DND-41 (cell line): ENCODE results near the gene SLC38A10.
A peak's percentile ranks its signal among the peaks of the same experiment; 100 is the strongest.
"Not testable (repeated sequence)": the region's sequence is repeated elsewhere in the genome, so short reads cannot be mapped to it uniquely, and the experiment has no call there.

ENCODE experiments used
- ATAC-seq: fragments of 200-7000 bp; cut with Tn5 transposase; 3 replicates; pipeline ENCODE4 v1.9.1; 2021; ENCODE audit warnings: low read depth; ENCODE audit not compliant: insufficient read depth
- DNase-seq: peaks from one replicate; pipeline ENCODE4 v3.0.0-alpha.2; 2020
- H2AFZ ChIP-seq: 2 replicates; pipeline ENCODE4 v1.6.0; 2012; ENCODE audit warnings: low read depth, low read length
- H3K27ac ChIP-seq: 2 replicates; pipeline ENCODE4 v1.5.1; 2012; ENCODE audit warnings: low read length, inconsistent platforms
- H3K27me3 ChIP-seq: fragments of 200-600 bp; sonication (generic); 2 replicates; pipeline ENCODE4 v1.6.0; 2012; ENCODE audit warnings: low read length, mild to moderate bottlenecking, inconsistent platforms; ENCODE audit not compliant: insufficient read depth, poor library complexity
- H3K36me3 ChIP-seq: 2 replicates; pipeline ENCODE4 v1.5.1; 2012; ENCODE audit warnings: low read length, inconsistent platforms; ENCODE audit not compliant: insufficient read depth
- H3K4me1 ChIP-seq: 2 replicates; pipeline ENCODE4 v1.5.1; 2012; ENCODE audit warnings: mild to moderate bottlenecking, low read length; ENCODE audit not compliant: insufficient read depth
- H3K4me2 ChIP-seq: 2 replicates; pipeline ENCODE4 v1.6.0; 2012; ENCODE audit warnings: mild to moderate bottlenecking, moderate library complexity, low read length, inconsistent platforms; ENCODE audit not compliant: insufficient read depth
- H3K4me3 ChIP-seq, 2 experiments: fragments of 200-600 bp in 1 of 2; shearing (Covaris generic) in 1 of 2; 2 replicates each; pipeline ENCODE4 v1.5.1; 2012 to 2016; ENCODE audit warnings: inconsistent platforms in 2 of 2, low read length in 2 of 2, mild to moderate bottlenecking in 2 of 2, low read depth in 1 of 2, moderate library complexity in 1 of 2
- H3K79me2 ChIP-seq: 2 replicates; pipeline ENCODE4 v1.6.0; 2012; ENCODE audit warnings: low read length, inconsistent platforms; ENCODE audit not compliant: insufficient read depth
- H3K9ac ChIP-seq: 2 replicates; pipeline ENCODE4 v1.6.0; 2012; ENCODE audit warnings: low read depth, mild to moderate bottlenecking, inconsistent platforms, low read length, moderate library complexity
- H3K9me3 ChIP-seq: 2 replicates; pipeline ENCODE4 v1.5.1; 2012; ENCODE audit warnings: low read length, moderate library complexity, mild to moderate bottlenecking, inconsistent platforms; ENCODE audit not compliant: insufficient read depth, severe bottlenecking
- H4K20me1 ChIP-seq: 2 replicates; pipeline ENCODE4 v1.6.0; 2012; ENCODE audit warnings: low read length; ENCODE audit not compliant: insufficient read depth
- EZH2 ChIP-seq: IDR thresholded peaks from 3 replicates; pipeline ENCODE4 v1.6.1; 2012; ENCODE audit warnings: borderline replicate concordance, low read depth, mild to moderate bottlenecking, moderate library complexity, low read length, inconsistent platforms; ENCODE audit not compliant: severe bottlenecking
- TF ChIP-seq, protein P1 (sequence below): IDR thresholded peaks from 2 replicates; pipeline ENCODE4 v1.5.1; 2012; ENCODE audit warnings: borderline replicate concordance, low read length, moderate library complexity, mild to moderate bottlenecking; ENCODE audit not compliant: poor library complexity, severe bottlenecking; ENCODE audit errors: extremely low read depth

Gene SLC38A10

DNA sequence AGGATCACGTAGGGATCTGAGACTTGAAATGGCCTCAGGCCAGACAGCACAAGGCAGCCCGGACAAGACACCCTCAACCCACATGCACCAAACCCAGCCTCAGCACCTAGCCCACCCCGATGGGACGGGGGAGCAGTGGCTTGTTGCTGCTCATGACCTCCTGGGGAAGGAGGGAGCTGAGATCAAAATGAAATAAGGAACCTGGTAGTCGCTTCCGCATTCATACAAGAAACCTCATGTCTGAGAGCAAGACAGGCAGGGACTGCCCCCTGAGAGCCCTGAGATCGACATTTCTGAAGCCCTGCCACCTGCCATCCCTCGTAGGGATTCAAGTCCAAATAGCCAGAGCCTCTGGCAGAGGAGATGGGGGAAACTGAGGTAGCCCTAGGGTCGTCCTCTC, 66.7 kb downstream of the SLC38A10 start:
- Histone ChIP-seq H2AFZ (no peak overlapping the region), H4K20me1 (peaks cover 7% of the 10 kb centered on the region), H3K9me3 (no peaks in the 10 kb centered on the region), H3K4me3 (no peak overlapping the region), H3K27ac (no peak overlapping the region), H3K36me3 (peaks cover 47% of the 10 kb centered on the region), H3K4me1 (peaks cover 5% of the 10 kb centered on the region), H3K4me2 (no peak overlapping the region), H3K79me2 (no peaks in the 10 kb centered on the region), H3K9ac (no peak overlapping the region), H3K27me3 (no peaks in the 10 kb centered on the region)
- no peak for ATAC-seq
- no peak for DNase-seq
- TF ChIP-seq EZH2, result no peak
- TF ChIP-seq, protein P1, sequence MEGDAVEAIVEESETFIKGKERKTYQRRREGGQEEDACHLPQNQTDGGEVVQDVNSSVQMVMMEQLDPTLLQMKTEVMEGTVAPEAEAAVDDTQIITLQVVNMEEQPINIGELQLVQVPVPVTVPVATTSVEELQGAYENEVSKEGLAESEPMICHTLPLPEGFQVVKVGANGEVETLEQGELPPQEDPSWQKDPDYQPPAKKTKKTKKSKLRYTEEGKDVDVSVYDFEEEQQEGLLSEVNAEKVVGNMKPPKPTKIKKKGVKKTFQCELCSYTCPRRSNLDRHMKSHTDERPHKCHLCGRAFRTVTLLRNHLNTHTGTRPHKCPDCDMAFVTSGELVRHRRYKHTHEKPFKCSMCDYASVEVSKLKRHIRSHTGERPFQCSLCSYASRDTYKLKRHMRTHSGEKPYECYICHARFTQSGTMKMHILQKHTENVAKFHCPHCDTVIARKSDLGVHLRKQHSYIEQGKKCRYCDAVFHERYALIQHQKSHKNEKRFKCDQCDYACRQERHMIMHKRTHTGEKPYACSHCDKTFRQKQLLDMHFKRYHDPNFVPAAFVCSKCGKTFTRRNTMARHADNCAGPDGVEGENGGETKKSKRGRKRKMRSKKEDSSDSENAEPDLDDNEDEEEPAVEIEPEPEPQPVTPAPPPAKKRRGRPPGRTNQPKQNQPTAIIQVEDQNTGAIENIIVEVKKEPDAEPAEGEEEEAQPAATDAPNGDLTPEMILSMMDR, result no peak

DNA sequence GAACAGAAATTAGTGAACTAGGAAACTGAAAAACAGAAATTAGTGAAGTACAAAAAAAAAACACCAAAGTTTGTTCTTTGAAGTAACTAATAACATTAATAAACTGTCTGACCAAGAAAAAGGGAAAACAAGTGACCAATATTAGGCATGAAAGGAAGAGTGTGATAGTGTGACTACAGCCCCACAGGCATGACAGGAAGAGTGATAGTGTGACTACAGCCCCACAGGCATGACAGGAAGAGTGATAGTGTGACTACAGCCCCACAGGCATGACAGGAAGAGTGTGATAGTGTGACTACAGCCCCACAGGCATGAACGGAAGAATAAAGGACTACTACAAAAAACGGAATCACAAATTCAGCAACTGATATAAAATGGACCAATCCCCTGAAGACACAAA, 67.5 kb downstream of the SLC38A10 start:
- ATAC-seq, H3K4me1 ChIP-seq, DNase-seq, H3K27me3 ChIP-seq, H3K9ac ChIP-seq, H2AFZ ChIP-seq, H4K20me1 ChIP-seq, H3K27ac ChIP-seq, H3K4me3 ChIP-seq, H3K4me2 ChIP-seq, H3K9me3 ChIP-seq, H3K79me2 ChIP-seq: not testable (repeated sequence)
- peaks cover 39% of the 10 kb centered on the region for H3K36me3 ChIP-seq

DNA sequence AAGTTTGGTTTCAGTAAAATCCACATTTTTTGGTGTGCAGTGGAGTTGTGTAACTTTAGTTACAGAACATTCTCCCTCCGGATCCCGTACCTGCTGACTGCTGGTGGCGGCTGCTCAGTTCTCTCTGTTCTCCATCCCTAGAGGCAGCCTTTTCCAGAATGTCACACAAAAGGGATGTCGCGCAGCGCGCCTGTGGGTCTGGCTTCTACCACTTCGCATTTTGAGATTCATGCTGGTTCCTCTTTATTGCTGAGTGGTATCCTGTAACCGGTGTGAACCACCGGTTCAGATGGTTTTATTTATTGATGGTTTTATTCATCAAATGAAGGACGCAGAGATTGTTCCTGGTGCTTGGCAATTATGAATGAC, 71.4 kb downstream of the SLC38A10 start:
- no peak for DNase-seq
- peak overlapping the region in 1 of 2 experiments; percentile 50; a peak in 1 of 4 replicates for H3K4me3 ChIP-seq
- TF ChIP-seq, protein P1, result no peak
- TF ChIP-seq EZH2, result no peak
- peak overlapping the region; percentile 49 for H3K9ac ChIP-seq
- ATAC-seq, result no peak
- H4K20me1 ChIP-seq, result peaks cover 18% of the 10 kb centered on the region
- H3K27me3 ChIP-seq, result no peaks in the 10 kb centered on the region
- peak overlapping the region; percentile 94 for H2AFZ ChIP-seq
- peaks cover 26% of the 10 kb centered on the region for H3K4me1 ChIP-seq
- peaks cover 18% of the 10 kb centered on the region for H3K79me2 ChIP-seq
- no peaks in the 10 kb centered on the region for H3K9me3 ChIP-seq
- peaks cover 19% of the 10 kb centered on the region for H3K36me3 ChIP-seq
- no peak overlapping the region for H3K27ac ChIP-seq
- H3K4me2 ChIP-seq, result peak overlapping the region; percentile 69

DNA sequence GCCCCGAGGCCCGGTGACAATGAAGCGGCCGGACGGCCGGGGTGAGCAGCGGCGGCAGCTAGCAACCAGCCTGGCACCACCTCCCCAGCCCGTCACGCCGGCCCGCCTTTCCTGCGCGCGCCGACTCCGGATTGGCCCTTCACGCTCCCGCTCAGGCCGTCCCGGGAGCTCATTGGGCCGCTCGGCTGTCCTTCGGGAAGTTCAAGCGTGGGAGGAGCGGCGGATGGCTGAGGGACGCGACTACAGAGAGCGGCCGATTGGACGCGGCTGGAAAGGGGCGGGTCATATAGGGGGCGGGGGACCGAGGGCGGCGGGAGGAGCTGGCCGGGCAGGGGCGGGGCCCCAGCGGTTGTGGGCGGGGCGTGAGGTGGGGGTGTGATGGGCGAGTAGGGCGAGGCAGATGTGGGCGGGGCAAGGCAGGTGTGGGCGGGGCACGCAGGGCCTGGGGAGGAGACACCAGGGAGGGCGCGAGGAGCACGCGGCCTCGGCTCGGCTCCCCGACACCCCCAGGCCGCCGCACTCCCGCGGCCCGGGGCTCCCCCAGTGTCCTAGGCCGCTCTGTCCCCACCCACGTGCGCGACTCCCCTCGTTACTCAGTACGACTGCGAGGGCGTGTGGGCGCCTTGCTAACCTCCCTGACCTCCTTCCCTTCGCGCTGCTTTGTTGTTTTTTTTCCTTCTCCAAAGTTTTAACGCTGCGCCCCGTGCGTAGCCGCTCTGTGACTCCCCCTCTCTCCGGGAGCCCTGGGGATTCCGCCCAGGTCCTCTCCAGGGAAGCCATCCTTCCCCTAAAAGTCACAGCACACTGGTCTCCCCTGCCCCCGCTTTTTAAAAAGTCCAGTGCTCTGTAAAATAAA, 72.0 kb downstream of the SLC38A10 start, which contains the start of gene CEP131:
Gene CEP131 (minus strand): TSS at position 60 of the 856 bp plus-strand sequence. CDS start 2,909 bp downstream, outside the sequence.
- Histone ChIP-seq H3K4me3 (peak within 1 kb of the TSS; percentile 88 to 94), H2AFZ (peak within 1 kb of the TSS; percentile 94), H3K36me3 (peaks cover 20% of the 10 kb centered on the region), H3K9ac (peak within 1 kb of the TSS; percentile 87), H3K27me3 (no peaks in the 10 kb centered on the region), H3K79me2 (peaks cover 18% of the 10 kb centered on the region), H3K4me1 (peaks cover 26% of the 10 kb centered on the region), H3K4me2 (peak within 1 kb of the TSS; percentile 100), H3K27ac (peak within 1 kb of the TSS; percentile 64), H4K20me1 (peaks cover 18% of the 10 kb centered on the region), H3K9me3 (no peaks in the 10 kb centered on the region)
- ATAC-seq (peak; percentile 99), DNase-seq (peak; percentile 99)
- TF ChIP-seq, protein P1, result no peak
- TF ChIP-seq EZH2, result no peak
